Measurements from ENCODE around the gene SKAP2.

DNA sequence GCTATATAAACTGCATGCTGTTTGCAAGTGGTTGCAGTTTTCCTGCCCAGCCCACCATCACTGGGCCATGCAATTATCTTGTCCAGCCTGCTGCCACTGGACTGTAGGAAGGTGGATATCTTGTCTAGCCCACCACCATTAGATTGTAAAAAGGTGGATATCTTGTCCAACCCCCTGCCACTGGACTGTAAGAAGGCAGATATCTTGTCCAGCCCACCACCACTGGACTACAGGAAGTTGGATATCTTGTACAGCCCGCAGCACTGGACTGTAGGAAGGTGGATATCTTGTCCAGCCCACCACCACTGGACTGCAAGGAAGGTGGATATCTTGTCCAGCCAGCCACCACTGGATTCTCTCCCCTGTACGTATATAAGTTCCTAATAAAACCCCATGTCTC lies 69.8 kb downstream of the SKAP2 start:
- TF ChIP-seq CTCF (IDR thresholded peaks at IDR 0.05) (no peak), POLR2A (IDR thresholded peaks at IDR 0.05) (no peak)

Measured in adrenal gland (tissue), 5 donors.